Measurements from ENCODE around the gene LYVE1. TPM values are rescaled to one million over a fixed set of nuclear protein-coding genes. Genes with fewer than 3 reads are reported as not detected.

LYVE1 gene
- total RNA-seq, 1 donor from 2014 or later: not detected

DNA sequence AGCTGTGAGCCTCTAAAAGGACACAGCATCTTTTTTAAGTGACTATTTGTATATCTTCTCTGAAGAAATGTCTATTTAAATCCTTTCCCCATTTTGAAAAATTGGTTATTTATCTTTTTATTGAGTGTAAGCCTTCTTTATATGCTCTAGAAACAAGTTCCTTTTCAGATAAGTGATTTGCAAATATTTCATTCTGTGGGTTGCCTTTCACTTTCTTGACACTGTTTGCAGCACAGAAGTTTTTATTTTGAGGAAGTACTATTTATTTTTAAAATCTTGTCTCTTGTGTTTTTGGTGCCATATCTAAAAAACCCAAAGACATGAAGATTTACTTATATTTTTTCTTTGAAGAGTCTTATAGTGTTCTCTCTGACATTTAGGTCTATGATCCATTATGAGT, 40.1 kb upstream of the LYVE1 start:
- DNase-seq (no peak), ATAC-seq (ENCODE audit: low read depth) (no peak)
- Mint-ChIP-seq H3K4me3 (peak overlapping the region; percentile 54), H3K9me3 (peaks cover 13% of the 10 kb centered on the region), H3K36me3 (ENCODE audit: low read depth) (peaks cover 10% of the 10 kb centered on the region), H3K27me3 (no peaks in the 10 kb centered on the region), H3K27ac (peak overlapping the region; percentile 90), H3K4me1 (peaks cover 99% of the 10 kb centered on the region)
- ChIA-PET POLR2A (interaction anchor here (1.8 to 3.3 kb wide), 2 partner anchors 8 to 14 kb away, joined by 8 to 19 read pairs; no protein-coding TSS in a partner anchor), CTCF (no interaction called here)
- intact Hi-C loops (cut with micrococcal nuclease): loop anchor here (5.0 kb wide), 1 partner anchor 49 kb away; no protein-coding TSS in a partner anchor
- TF ChIP-seq, protein P1, sequence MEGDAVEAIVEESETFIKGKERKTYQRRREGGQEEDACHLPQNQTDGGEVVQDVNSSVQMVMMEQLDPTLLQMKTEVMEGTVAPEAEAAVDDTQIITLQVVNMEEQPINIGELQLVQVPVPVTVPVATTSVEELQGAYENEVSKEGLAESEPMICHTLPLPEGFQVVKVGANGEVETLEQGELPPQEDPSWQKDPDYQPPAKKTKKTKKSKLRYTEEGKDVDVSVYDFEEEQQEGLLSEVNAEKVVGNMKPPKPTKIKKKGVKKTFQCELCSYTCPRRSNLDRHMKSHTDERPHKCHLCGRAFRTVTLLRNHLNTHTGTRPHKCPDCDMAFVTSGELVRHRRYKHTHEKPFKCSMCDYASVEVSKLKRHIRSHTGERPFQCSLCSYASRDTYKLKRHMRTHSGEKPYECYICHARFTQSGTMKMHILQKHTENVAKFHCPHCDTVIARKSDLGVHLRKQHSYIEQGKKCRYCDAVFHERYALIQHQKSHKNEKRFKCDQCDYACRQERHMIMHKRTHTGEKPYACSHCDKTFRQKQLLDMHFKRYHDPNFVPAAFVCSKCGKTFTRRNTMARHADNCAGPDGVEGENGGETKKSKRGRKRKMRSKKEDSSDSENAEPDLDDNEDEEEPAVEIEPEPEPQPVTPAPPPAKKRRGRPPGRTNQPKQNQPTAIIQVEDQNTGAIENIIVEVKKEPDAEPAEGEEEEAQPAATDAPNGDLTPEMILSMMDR (IDR thresholded peaks at IDR 0.05): no peak

DNA sequence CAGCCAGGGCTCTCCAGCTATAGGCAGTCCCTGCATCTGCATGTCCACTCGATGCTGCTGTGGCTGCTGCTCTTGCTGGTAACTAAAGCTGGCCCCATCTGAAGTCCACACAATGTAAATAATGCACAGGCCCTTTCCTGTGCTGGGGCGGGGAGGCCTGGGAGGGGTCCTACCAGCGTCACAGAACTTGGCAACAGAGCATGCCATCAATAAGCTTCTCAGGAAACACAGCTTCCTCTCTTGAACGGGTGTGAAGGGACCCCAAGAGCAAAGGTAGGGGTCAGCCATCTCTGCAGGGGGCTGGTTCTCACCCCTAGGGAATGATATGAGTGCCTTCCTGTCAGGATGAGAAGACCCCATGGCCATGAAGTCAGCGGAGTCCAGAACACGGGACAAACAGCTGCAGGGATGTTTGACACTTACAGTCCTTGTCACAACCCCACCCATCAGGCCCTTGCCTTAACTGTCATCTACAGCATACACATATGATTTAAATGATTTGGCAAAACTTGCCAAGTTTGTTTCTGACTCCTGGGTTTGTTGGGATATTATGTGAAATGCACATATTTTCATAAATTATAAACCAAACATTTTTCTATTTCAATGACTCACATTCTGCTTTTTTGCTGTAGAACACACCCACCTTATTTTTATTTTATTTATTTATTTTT, 39.1 kb upstream of the LYVE1 start:
- intact Hi-C loops (cut with micrococcal nuclease): loop anchor here (1.0 to 5.0 kb wide), 5 partner anchors 25 to 149 kb away; partner anchors contain the start of gene RNF141
- Mint-ChIP-seq H3K36me3 (ENCODE audit: low read depth) (peaks cover 12% of the 10 kb centered on the region), H3K27me3 (no peaks in the 10 kb centered on the region), H3K9me3 (peaks cover 11% of the 10 kb centered on the region), H3K4me3 (peak overlapping the region; percentile 53), H3K4me1 (peaks cover 99% of the 10 kb centered on the region), H3K27ac (peak overlapping the region; percentile 90)
- ChIA-PET CTCF (no interaction called here), POLR2A (interaction anchor here (0.8 to 2.9 kb wide), 12 partner anchors 9 to 165 kb away, joined by 3 to 23 read pairs (median 5); partner anchors contain the start of genes AMPD3 and RNF141)
- DNase-seq (no peak), ATAC-seq (ENCODE audit: low read depth) (no peak)
- TF ChIP-seq, protein P1 (IDR thresholded peaks at IDR 0.05): no peak

DNA sequence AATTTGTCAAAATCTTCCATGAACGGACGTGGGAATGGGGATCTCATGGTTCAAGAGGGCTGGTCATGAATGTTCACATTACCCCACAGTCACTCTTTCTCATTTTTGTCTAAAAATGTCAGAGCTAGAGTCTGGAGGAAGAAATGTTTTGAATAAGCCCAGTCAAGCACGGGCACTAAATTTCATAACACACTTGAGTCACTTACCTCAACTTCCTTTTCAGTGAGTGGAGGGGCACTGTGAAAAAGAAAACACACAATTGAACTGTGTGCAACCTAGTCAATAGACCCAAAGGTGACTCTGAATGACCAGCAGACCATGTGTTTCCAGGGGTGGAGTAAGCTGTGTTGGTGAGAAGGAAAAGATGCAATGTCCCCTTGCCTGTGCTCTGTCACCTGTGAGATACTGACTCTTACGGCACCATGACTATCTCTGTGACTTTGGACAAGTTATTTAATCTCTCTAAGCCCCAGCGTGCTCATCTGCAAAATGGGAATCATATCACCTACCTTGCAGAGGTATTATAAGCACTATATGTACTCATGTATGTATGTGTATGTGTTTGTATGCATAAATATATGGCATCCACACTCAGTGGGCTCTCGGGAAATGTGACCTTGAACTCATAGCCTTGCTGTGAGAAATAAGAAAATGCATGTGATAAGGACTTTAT, 38.2 kb upstream of the LYVE1 start:
- no peak for DNase-seq
- Mint-ChIP-seq H3K27ac (peak overlapping the region; percentile 90), H3K9me3 (peaks cover 5% of the 10 kb centered on the region), H3K36me3 (ENCODE audit: low read depth) (peaks cover 6% of the 10 kb centered on the region), H3K4me1 (peaks cover 99% of the 10 kb centered on the region), H3K4me3 (peak overlapping the region; percentile 73), H3K27me3 (no peaks in the 10 kb centered on the region)
- intact Hi-C loops (cut with micrococcal nuclease): loop anchor here (1.0 to 5.0 kb wide), 7 partner anchors 8 to 148 kb away; partner anchors contain the start of gene RNF141
- TF ChIP-seq, protein P1 (IDR thresholded peaks at IDR 0.05): no peak
- ChIA-PET POLR2A (interaction anchor here (0.7 to 2.9 kb wide), 21 partner anchors 10 to 251 kb away, joined by 3 to 23 read pairs (median 4); partner anchors contain the start of genes AMPD3, RNF141 and ZBED5), CTCF (interaction anchor here (1.1 to 1.5 kb wide), 3 partner anchors 16 to 65 kb away, joined by 4 to 9 read pairs (median 5); partner anchors contain the start of gene RNF141)
- peak; percentile 84 for ATAC-seq (ENCODE audit: low read depth)

DNA sequence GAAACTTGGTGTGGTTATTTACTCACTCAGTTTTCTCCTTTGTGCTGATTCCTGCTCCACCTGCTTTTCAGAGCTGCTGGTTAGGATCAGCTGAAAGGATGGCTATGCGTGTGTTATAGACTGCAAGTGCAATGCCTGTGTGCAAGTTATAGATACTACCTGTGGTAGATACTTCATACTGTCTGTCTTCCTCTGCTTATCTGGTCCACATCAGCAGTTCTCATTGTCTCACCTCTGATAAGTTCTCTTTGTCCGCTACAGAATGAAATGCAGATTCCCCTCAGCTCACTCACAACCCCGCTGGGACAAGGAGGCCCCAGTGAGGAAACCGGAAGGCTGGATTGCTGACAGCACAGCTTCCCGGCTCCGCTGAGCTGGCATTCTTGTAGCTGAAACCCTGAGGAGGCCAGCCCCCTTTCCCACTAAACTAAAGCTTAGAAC, 37.5 kb upstream of the LYVE1 start:
- ATAC-seq (ENCODE audit: low read depth) (peak; percentile 25), DNase-seq (no peak)
- Mint-ChIP-seq H3K27me3 (no peaks in the 10 kb centered on the region), H3K9me3 (no peaks in the 10 kb centered on the region), H3K36me3 (ENCODE audit: low read depth) (peaks cover 4% of the 10 kb centered on the region), H3K4me1 (peaks cover 99% of the 10 kb centered on the region), H3K27ac (peak overlapping the region; percentile 90), H3K4me3 (peak overlapping the region; percentile 73)
- CTCF ChIA-PET: interaction anchor here (0.9 to 1.5 kb wide), 5 partner anchors 17 to 192 kb away, joined by 3 to 9 read pairs (median 5); partner anchors contain the start of gene RNF141
- intact Hi-C loops (cut with micrococcal nuclease): loop anchor here (1.0 to 5.0 kb wide), 6 partner anchors 8 to 147 kb away; partner anchors contain the start of gene RNF141
- TF ChIP-seq, protein P1 (IDR thresholded peaks at IDR 0.05): no peak
- POLR2A ChIA-PET: interaction anchor here (0.7 to 2.9 kb wide), 15 partner anchors 17 to 252 kb away, joined by 3 to 23 read pairs (median 5); partner anchors contain the start of genes AMPD3, RNF141 and ZBED5
